Rectal smooth muscle tissue (tissue), 1 donor: ENCODE data around the gene OR56B4.
"Not testable (repeated sequence)": the region's sequence is repeated elsewhere in the genome, so short reads cannot be mapped to it uniquely, and the experiment has no call there.

Source experiments
- H3K27ac ChIP-seq: one replicate; pipeline ENCODE4 v1.7.0; 2013; ENCODE audit warnings: low read depth, low read length, inconsistent platforms
- H3K27me3 ChIP-seq: one replicate; pipeline ENCODE4 v1.7.0; 2013; ENCODE audit warnings: low read length; ENCODE audit not compliant: control insufficient read depth, insufficient read depth
- H3K36me3 ChIP-seq: one replicate; pipeline ENCODE4 v1.7.0; 2013; ENCODE audit warnings: low read length; ENCODE audit not compliant: control insufficient read depth, insufficient read depth
- H3K4me1 ChIP-seq: one replicate; pipeline ENCODE4 v1.7.0; 2013; ENCODE audit warnings: low read length; ENCODE audit not compliant: control insufficient read depth, insufficient read depth
- H3K4me3 ChIP-seq: one replicate; pipeline ENCODE4 v1.7.0; 2013; ENCODE audit warnings: low read length
- H3K9ac ChIP-seq: one replicate; pipeline ENCODE4 v1.7.0; 2013; ENCODE audit warnings: low read length

The OR56B4 gene

GRCh38 chr11:6107384-6107783, at the start of gene OR56B4:
OR56B4 (plus strand) TSS chr11:6107684; CDS start chr11:6107779, 95 bp downstream.
- not testable (repeated sequence) for H3K27me3 ChIP-seq, H3K27ac ChIP-seq, H3K4me3 ChIP-seq, H3K4me1 ChIP-seq, H3K9ac ChIP-seq, H3K36me3 ChIP-seq

GRCh38 chr11:6061475-6061874, 46.0 kb upstream of the OR56B4 start:
- no peak overlapping the region for H3K27ac ChIP-seq
- H3K4me3 ChIP-seq, result no peak overlapping the region
- no peaks in the 10 kb centered on the region for H3K36me3 ChIP-seq
- H3K9ac ChIP-seq, result no peak overlapping the region
- H3K27me3 ChIP-seq, result no peaks in the 10 kb centered on the region
- no peaks in the 10 kb centered on the region for H3K4me1 ChIP-seq

GRCh38 chr11:6062691-6063358, 44.7 kb upstream of the OR56B4 start:
- no peaks in the 10 kb centered on the region for H3K27me3 ChIP-seq
- H3K4me1 ChIP-seq, result no peaks in the 10 kb centered on the region
- H3K36me3 ChIP-seq, result no peaks in the 10 kb centered on the region
- H3K27ac ChIP-seq, result no peak overlapping the region
- no peak overlapping the region for H3K9ac ChIP-seq
- no peak overlapping the region for H3K4me3 ChIP-seq

- no peak overlapping the region for H3K27ac ChIP-seq
- H3K36me3 ChIP-seq, result no peaks in the 10 kb centered on the region
- no peaks in the 10 kb centered on the region for H3K4me1 ChIP-seq
- no peaks in the 10 kb centered on the region for H3K27me3 ChIP-seq
- no peak overlapping the region for H3K4me3 ChIP-seq
- no peak overlapping the region for H3K9ac ChIP-seq
These were observed 40.0 kb upstream of the OR56B4 start for GRCh38 chr11:6067502-6067901.

GRCh38 chr11:6076443-6076842, 31.0 kb upstream of the OR56B4 start:
- H3K4me3 ChIP-seq, H3K4me1 ChIP-seq, H3K27me3 ChIP-seq, H3K27ac ChIP-seq, H3K36me3 ChIP-seq, H3K9ac ChIP-seq: not testable (repeated sequence)

GRCh38 chr11:6077723-6078122, 29.8 kb upstream of the OR56B4 start:
- Histone ChIP-seq H3K4me1 (no peaks in the 10 kb centered on the region), H3K9ac (no peak overlapping the region), H3K27ac (no peak overlapping the region)

GRCh38 chr11:6079463-6079862, 28.0 kb upstream of the OR56B4 start:
- H3K9ac ChIP-seq, result no peak overlapping the region
- H3K36me3 ChIP-seq, result no peaks in the 10 kb centered on the region
- no peak overlapping the region for H3K27ac ChIP-seq
- H3K4me3 ChIP-seq, result no peak overlapping the region
- no peaks in the 10 kb centered on the region for H3K27me3 ChIP-seq
- no peaks in the 10 kb centered on the region for H3K4me1 ChIP-seq

More at GRCh38 chr11:6077723-6078122, 29.8 kb upstream of the OR56B4 start:
- Histone ChIP-seq H3K27me3 (no peaks in the 10 kb centered on the region), H3K36me3 (no peaks in the 10 kb centered on the region), H3K4me3 (no peak overlapping the region)

- H3K9ac ChIP-seq, result no peak overlapping the region
- no peaks in the 10 kb centered on the region for H3K27me3 ChIP-seq
- H3K4me3 ChIP-seq, result no peak overlapping the region
- no peaks in the 10 kb centered on the region for H3K36me3 ChIP-seq
- no peak overlapping the region for H3K27ac ChIP-seq
- H3K4me1 ChIP-seq, result no peaks in the 10 kb centered on the region
These were observed 24.4 kb upstream of the OR56B4 start for GRCh38 chr11:6083129-6083528.

GRCh38 chr11:6084587-6084986, 22.9 kb upstream of the OR56B4 start:
- Histone ChIP-seq H3K9ac (no peak overlapping the region), H3K36me3 (no peaks in the 10 kb centered on the region), H3K27ac (no peak overlapping the region), H3K27me3 (no peaks in the 10 kb centered on the region), H3K4me1 (no peaks in the 10 kb centered on the region), H3K4me3 (no peak overlapping the region)

GRCh38 chr11:6094186-6094585, 13.3 kb upstream of the OR56B4 start:
- Histone ChIP-seq H3K9ac (no peak overlapping the region), H3K4me1 (no peaks in the 10 kb centered on the region), H3K36me3 (no peaks in the 10 kb centered on the region), H3K27ac (no peak overlapping the region), H3K4me3 (no peak overlapping the region), H3K27me3 (no peaks in the 10 kb centered on the region)

GRCh38 chr11:6095798-6096197, 11.7 kb upstream of the OR56B4 start:
- H3K9ac ChIP-seq, result no peak overlapping the region
- no peak overlapping the region for H3K4me3 ChIP-seq
- no peaks in the 10 kb centered on the region for H3K27me3 ChIP-seq
- H3K36me3 ChIP-seq, result no peaks in the 10 kb centered on the region
- no peak overlapping the region for H3K27ac ChIP-seq
- no peaks in the 10 kb centered on the region for H3K4me1 ChIP-seq

GRCh38 chr11:6096417-6096816, 11.1 kb upstream of the OR56B4 start:
- Histone ChIP-seq H3K4me1 (no peaks in the 10 kb centered on the region), H3K27ac (no peak overlapping the region), H3K4me3 (no peak overlapping the region)

GRCh38 chr11:6099577-6099976, 7.9 kb upstream of the OR56B4 start:
- Histone ChIP-seq H3K36me3 (no peaks in the 10 kb centered on the region), H3K27ac (no peak overlapping the region), H3K27me3 (no peaks in the 10 kb centered on the region), H3K9ac (no peak overlapping the region), H3K4me1 (no peaks in the 10 kb centered on the region), H3K4me3 (no peak overlapping the region)

More at GRCh38 chr11:6096417-6096816, 11.1 kb upstream of the OR56B4 start:
- H3K36me3 ChIP-seq, result no peaks in the 10 kb centered on the region
- no peaks in the 10 kb centered on the region for H3K27me3 ChIP-seq
- no peak overlapping the region for H3K9ac ChIP-seq
